ENCODE results near the gene SLAMF6. TPM values are rescaled to one million over a fixed set of nuclear protein-coding genes. Genes with fewer than 3 reads are reported as not detected.
"Not testable (repeated sequence)": the region's sequence is repeated elsewhere in the genome, so short reads cannot be mapped to it uniquely, and the experiment has no call there.

SLAMF6 gene
- total RNA-seq, 2 experiments from 2014 or later: 43.0 to 48.1 TPM

- DNase-seq (no peak), ATAC-seq (ENCODE audit: low read depth) (no peak)
- peak overlapping the region; percentile 93 for H3K27ac Mint-ChIP-seq
- H3K9me3 Mint-ChIP-seq: peaks cover 10% of the 10 kb centered on the region
- POLR2A ChIA-PET: interaction anchor here (3.5 kb wide), 1 partner anchor 19 kb away, joined by 24 read pairs; no protein-coding TSS in a partner anchor
- peaks cover 60% of the 10 kb centered on the region for H3K4me1 Mint-ChIP-seq
- H3K4me3 Mint-ChIP-seq: peak overlapping the region; percentile 91
- peaks cover 34% of the 10 kb centered on the region for H3K36me3 Mint-ChIP-seq
- H3K27me3 Mint-ChIP-seq: no peaks in the 10 kb centered on the region
These were observed 2.1 kb downstream of the SLAMF6 start for GRCh38 chr1:160520999-160521398.

GRCh38 chr1:160520582-160520981, 2.5 kb downstream of the SLAMF6 start:
- Mint-ChIP-seq H3K4me3 (peak overlapping the region; percentile 91), H3K27ac (peak overlapping the region; percentile 93), H3K4me1 (peaks cover 64% of the 10 kb centered on the region), H3K27me3 (no peaks in the 10 kb centered on the region), H3K36me3 (peaks cover 36% of the 10 kb centered on the region), H3K9me3 (peaks cover 10% of the 10 kb centered on the region)
- ATAC-seq (ENCODE audit: low read depth) (no peak), DNase-seq (no peak)
- POLR2A ChIA-PET: interaction anchor here (3.5 kb wide), 1 partner anchor 20 kb away, joined by 24 read pairs; no protein-coding TSS in a partner anchor

DNA sequence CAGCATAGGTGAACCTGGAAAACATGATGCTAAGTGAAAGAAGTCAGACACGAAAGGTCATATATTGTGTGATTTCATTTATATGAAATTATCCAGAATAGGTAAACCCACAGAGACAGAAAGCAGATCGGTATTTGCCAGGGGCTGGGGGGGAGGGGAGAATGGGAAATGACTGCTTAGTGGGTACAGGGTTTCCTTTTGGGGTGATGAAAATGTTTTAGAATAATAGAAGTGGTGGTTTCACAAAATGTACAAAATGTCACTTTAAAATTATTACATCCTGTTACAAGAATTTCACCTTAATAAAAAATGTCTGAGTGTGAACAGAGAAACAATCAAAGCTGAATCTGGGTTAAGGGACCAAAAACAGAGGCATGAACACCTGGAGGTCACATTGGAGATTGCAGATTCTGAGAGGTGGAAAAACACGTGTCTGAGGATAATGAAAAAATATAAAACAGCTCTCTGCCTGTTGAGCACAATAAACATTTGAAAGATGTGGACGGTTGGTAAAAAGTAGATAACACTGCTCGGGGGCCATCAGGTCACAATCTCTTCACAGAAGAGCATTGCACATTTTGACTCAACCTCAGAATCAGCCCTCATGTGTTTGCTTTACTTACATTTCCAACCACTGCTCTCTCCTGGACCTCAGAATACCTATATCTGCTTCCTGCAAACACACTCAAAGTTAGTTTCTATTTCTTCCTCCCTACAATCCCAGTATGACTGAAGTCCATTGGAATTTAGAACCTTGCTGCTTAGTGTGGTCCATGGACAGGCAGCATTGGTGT, 3.2 kb downstream of the SLAMF6 start:
- Mint-ChIP-seq H3K9me3 (peaks cover 7% of the 10 kb centered on the region), H3K36me3 (peaks cover 39% of the 10 kb centered on the region), H3K4me1 (peaks cover 71% of the 10 kb centered on the region), H3K27ac (peak overlapping the region; percentile 93), H3K4me3 (peak overlapping the region; percentile 91), H3K27me3 (no peaks in the 10 kb centered on the region)
- DNase-seq (no peak), ATAC-seq (ENCODE audit: low read depth) (peak; percentile 53)
- POLR2A ChIA-PET: interaction anchor here (0.9 kb wide), 1 partner anchor 89 kb away, joined by 4 read pairs; no protein-coding TSS in a partner anchor

DNA sequence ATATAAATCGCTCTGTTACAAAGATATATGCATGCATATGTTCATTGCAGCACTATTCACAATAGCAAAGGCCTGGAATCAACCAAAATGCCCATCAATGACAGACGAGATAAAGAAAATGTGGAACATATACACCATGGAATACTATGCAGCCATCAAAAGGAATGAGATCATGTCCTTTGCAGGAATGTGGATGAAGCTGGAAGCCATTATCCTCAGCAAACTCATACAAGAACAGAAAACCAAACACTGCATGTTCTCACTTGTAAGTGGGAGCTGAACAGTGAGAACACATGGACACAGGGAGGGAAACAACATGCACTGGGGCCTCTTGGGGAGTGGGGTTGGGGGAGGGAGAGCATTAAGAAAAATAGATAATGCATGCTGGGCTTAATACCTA, 5.5 kb downstream of the SLAMF6 start:
- DNase-seq; H3K27ac Mint-ChIP-seq; H3K27me3 Mint-ChIP-seq; H3K4me3 Mint-ChIP-seq; ATAC-seq (ENCODE audit: low read depth); POLR2A ChIA-PET: not testable (repeated sequence)
- Mint-ChIP-seq H3K9me3 (peaks cover 27% of the 10 kb centered on the region), H3K4me1 (peaks cover 76% of the 10 kb centered on the region), H3K36me3 (peaks cover 57% of the 10 kb centered on the region)

- ATAC-seq (ENCODE audit: low read depth): not testable (repeated sequence)
- H3K4me1 Mint-ChIP-seq: peaks cover 62% of the 10 kb centered on the region
These were observed 7.1 kb downstream of the SLAMF6 start for GRCh38 chr1:160515908-160516307.

GRCh38 chr1:160504651-160505050, 18.4 kb downstream of the SLAMF6 start:
- H3K27me3 Mint-ChIP-seq: no peaks in the 10 kb centered on the region
- POLR2A ChIA-PET: interaction anchor here (1.3 kb wide), 1 partner anchor 25 kb away, joined by 3 read pairs; no protein-coding TSS in a partner anchor
- H3K4me3 Mint-ChIP-seq: no peak overlapping the region
- DNase-seq: no peak
- peaks cover 32% of the 10 kb centered on the region for H3K9me3 Mint-ChIP-seq
- no peak for ATAC-seq (ENCODE audit: low read depth)
- peaks cover 85% of the 10 kb centered on the region for H3K36me3 Mint-ChIP-seq
- peaks cover 6% of the 10 kb centered on the region for H3K4me1 Mint-ChIP-seq
- no peak overlapping the region for H3K27ac Mint-ChIP-seq

More at GRCh38 chr1:160515908-160516307, 7.1 kb downstream of the SLAMF6 start:
- H3K27me3 Mint-ChIP-seq, POLR2A ChIA-PET, DNase-seq: not testable (repeated sequence)
- H3K9me3 Mint-ChIP-seq: peaks cover 28% of the 10 kb centered on the region
- H3K36me3 Mint-ChIP-seq: peaks cover 68% of the 10 kb centered on the region
- peak overlapping the region; percentile 40 for H3K27ac Mint-ChIP-seq
- H3K4me3 Mint-ChIP-seq: peak overlapping the region; percentile 21

GRCh38 chr1:160503087-160503486, 20.0 kb downstream of the SLAMF6 start:
- DNase-seq (no peak), ATAC-seq (ENCODE audit: low read depth) (no peak)
- POLR2A ChIA-PET: no interaction called here
- Mint-ChIP-seq H3K27ac (no peak overlapping the region), H3K9me3 (peaks cover 36% of the 10 kb centered on the region), H3K4me3 (no peak overlapping the region), H3K4me1 (peaks cover 6% of the 10 kb centered on the region), H3K36me3 (peaks cover 85% of the 10 kb centered on the region), H3K27me3 (no peaks in the 10 kb centered on the region)

- peaks cover 6% of the 10 kb centered on the region for H3K4me1 Mint-ChIP-seq
- H3K9me3 Mint-ChIP-seq: peaks cover 23% of the 10 kb centered on the region
- POLR2A ChIA-PET: no interaction called here
- peaks cover 81% of the 10 kb centered on the region for H3K36me3 Mint-ChIP-seq
- DNase-seq: no peak
- H3K27me3 Mint-ChIP-seq: no peaks in the 10 kb centered on the region
- no peak for ATAC-seq (ENCODE audit: low read depth)
- H3K27ac Mint-ChIP-seq: no peak overlapping the region
- H3K4me3 Mint-ChIP-seq: no peak overlapping the region
These were observed 22.6 kb downstream of the SLAMF6 start for GRCh38 chr1:160500321-160500990.

DNA sequence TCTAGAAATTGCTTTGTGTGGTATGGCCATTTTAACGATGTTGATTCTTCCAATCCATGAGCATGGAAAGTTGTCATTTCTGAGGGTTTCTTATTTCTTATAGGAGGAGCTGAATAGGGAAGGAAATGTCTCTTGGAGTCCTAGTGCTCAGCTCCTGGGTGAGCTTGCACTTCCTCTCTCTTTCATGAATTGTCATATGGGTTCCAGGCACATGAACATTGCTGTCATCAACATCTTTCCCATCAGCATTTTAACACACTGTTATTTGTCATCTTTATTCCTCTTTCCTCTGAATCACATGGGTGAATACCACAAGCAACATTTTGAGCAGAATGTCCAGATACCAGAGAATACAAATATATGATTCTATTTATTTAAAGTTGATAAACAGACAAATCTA, 23.4 kb downstream of the SLAMF6 start:
- peaks cover 23% of the 10 kb centered on the region for H3K9me3 Mint-ChIP-seq
- DNase-seq (no peak), ATAC-seq (ENCODE audit: low read depth) (no peak)
- POLR2A ChIA-PET: no interaction called here
- H3K4me3 Mint-ChIP-seq: no peak overlapping the region
- peaks cover 74% of the 10 kb centered on the region for H3K36me3 Mint-ChIP-seq
- H3K27me3 Mint-ChIP-seq: no peaks in the 10 kb centered on the region
- H3K27ac Mint-ChIP-seq: no peak overlapping the region
- H3K4me1 Mint-ChIP-seq: peaks cover 6% of the 10 kb centered on the region

- not testable (repeated sequence) for H3K27me3 Mint-ChIP-seq; H3K27ac Mint-ChIP-seq; H3K4me3 Mint-ChIP-seq; H3K4me1 Mint-ChIP-seq; ATAC-seq (ENCODE audit: low read depth); DNase-seq
- Mint-ChIP-seq H3K36me3 (peaks cover 64% of the 10 kb centered on the region), H3K9me3 (peaks cover 23% of the 10 kb centered on the region)
- POLR2A ChIA-PET: interaction anchor here (0.6 kb wide), 1 partner anchor 685 kb away, joined by 3 read pairs; no protein-coding TSS in a partner anchor
These were observed 24.6 kb downstream of the SLAMF6 start for GRCh38 chr1:160498301-160499065.

GRCh38 chr1:160496334-160496733, 26.7 kb downstream of the SLAMF6 start:
- no peak for DNase-seq
- Mint-ChIP-seq H3K4me3 (no peak overlapping the region), H3K27me3 (no peaks in the 10 kb centered on the region), H3K36me3 (peaks cover 45% of the 10 kb centered on the region), H3K9me3 (peaks cover 20% of the 10 kb centered on the region), H3K27ac (no peak overlapping the region), H3K4me1 (no peaks in the 10 kb centered on the region)
- POLR2A ChIA-PET: no interaction called here
- no peak for ATAC-seq (ENCODE audit: low read depth)

DNA sequence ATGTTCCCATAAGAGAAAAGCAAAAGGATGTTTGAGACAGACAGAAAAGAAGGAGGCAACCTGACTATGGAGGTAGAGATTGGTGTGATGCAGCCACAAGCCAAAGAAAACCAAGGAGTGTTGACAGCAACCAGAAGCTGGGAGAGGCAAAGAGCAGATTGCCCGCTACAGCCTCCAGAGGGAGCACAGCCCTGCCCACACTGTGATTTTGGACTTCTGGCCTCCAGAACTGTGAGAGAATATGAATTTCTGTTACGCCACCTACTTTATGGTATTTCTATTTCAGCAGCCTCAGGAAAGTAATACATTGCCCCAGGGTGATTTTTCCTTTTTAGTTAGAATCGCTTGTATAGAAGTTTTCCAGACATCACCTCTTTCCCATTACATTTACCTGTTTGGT, 28.4 kb downstream of the SLAMF6 start:
- DNase-seq: no peak
- no peak overlapping the region for H3K27ac Mint-ChIP-seq
- no peaks in the 10 kb centered on the region for H3K27me3 Mint-ChIP-seq
- POLR2A ChIA-PET: no interaction called here
- H3K4me1 Mint-ChIP-seq: no peaks in the 10 kb centered on the region
- H3K4me3 Mint-ChIP-seq: no peak overlapping the region
- peaks cover 16% of the 10 kb centered on the region for H3K9me3 Mint-ChIP-seq
- peaks cover 45% of the 10 kb centered on the region for H3K36me3 Mint-ChIP-seq
- ATAC-seq (ENCODE audit: low read depth): no peak

DNA sequence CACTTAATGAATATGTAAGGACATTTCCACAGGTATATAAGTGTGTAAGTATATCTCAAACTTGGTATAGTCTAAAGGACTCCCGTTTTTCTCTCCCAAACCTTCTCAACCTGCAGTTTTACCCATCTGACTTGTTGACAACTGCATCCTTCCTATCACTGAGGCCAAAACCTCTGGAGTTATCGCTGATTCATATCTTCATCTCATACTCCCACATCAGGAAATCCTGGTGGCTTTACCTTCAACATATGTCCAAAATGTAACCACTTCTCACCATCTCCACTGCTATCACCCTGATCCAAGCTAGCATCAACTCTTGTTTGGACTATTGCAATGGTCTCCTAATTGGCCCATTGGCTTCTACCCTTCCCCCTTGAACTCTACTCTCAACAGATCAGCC, 30.4 kb downstream of the SLAMF6 start:
- peaks cover 41% of the 10 kb centered on the region for H3K36me3 Mint-ChIP-seq
- no peak overlapping the region for H3K27ac Mint-ChIP-seq
- peaks cover 3% of the 10 kb centered on the region for H3K9me3 Mint-ChIP-seq
- no peak overlapping the region for H3K4me3 Mint-ChIP-seq
- DNase-seq: no peak
- ATAC-seq (ENCODE audit: low read depth): no peak
- H3K4me1 Mint-ChIP-seq: no peaks in the 10 kb centered on the region
- POLR2A ChIA-PET: no interaction called here
- no peaks in the 10 kb centered on the region for H3K27me3 Mint-ChIP-seq
